Fibroblast of villous mesenchyme (primary cell): ENCODE results near the gene DEUP1. TPM values are rescaled to one million over a fixed set of nuclear protein-coding genes. Genes with fewer than 3 reads are reported as not detected.

Source experiments
- DNase-seq: peaks from one replicate; pipeline ENCODE4 v3.0.0-alpha.2; 2010; ENCODE audit warnings: low read depth
- H3K4me3 ChIP-seq: 2 replicates; pipeline ENCODE4 v1.5.1; 2011; ENCODE audit warnings: low read depth, mild to moderate bottlenecking, low read length
- CTCF ChIP-seq: IDR thresholded peaks from 2 replicates; pipeline ENCODE4 v1.5.1; 2012; ENCODE audit warnings: low read depth, mild to moderate bottlenecking, low read length; ENCODE audit not compliant: insufficient read depth
- total RNA-seq: library from RNA; depleted of rRNA; stranded (reverse); fragments of >200 nt; gene quantifications from 2 replicates; pipeline ENCODE4 v1.2.3, GENCODE V29; 2012

DEUP1 gene
- not detected in 2 replicates for total RNA-seq

- no peak for TF ChIP-seq CTCF
- peak; percentile 12 for DNase-seq
- peak within 1 kb of the TSS; percentile 36 for H3K4me3 ChIP-seq
These were observed at the start of gene DEUP1 for GRCh38 chr11:93330446-93330984. Gene DEUP1 (plus strand): TSS chr11:93330742. CDS start chr11:93332260, 1,518 bp downstream.

GRCh38 chr11:93285430-93285829 lies 45.1 kb upstream of the DEUP1 start:
- DNase-seq: no peak
- no peak overlapping the region for H3K4me3 ChIP-seq
- TF ChIP-seq CTCF: no peak

GRCh38 chr11:93287434-93287833 lies 43.1 kb upstream of the DEUP1 start:
- no peak for DNase-seq
- no peak for TF ChIP-seq CTCF
- no peak overlapping the region for H3K4me3 ChIP-seq

- no peak overlapping the region for H3K4me3 ChIP-seq
- no peak for DNase-seq
- no peak for TF ChIP-seq CTCF
These were observed 42.5 kb upstream of the DEUP1 start for GRCh38 chr11:93288079-93288478.

GRCh38 chr11:93288767-93289166 lies 41.8 kb upstream of the DEUP1 start:
- no peak overlapping the region for H3K4me3 ChIP-seq
- DNase-seq: no peak
- TF ChIP-seq CTCF: no peak

- no peak for TF ChIP-seq CTCF
- DNase-seq: peak; percentile 28
- H3K4me3 ChIP-seq: no peak overlapping the region
These were observed 40.6 kb upstream of the DEUP1 start for GRCh38 chr11:93289782-93290463.
